AML-193 (cell line): ENCODE data around the gene TUBB3.

Source experiments
- DNase-seq, 2 experiments: peaks; one replicate each; lab custom pipeline; 2025; lab: John Stamatoyannopoulos, UW

TUBB3 gene

DNA sequence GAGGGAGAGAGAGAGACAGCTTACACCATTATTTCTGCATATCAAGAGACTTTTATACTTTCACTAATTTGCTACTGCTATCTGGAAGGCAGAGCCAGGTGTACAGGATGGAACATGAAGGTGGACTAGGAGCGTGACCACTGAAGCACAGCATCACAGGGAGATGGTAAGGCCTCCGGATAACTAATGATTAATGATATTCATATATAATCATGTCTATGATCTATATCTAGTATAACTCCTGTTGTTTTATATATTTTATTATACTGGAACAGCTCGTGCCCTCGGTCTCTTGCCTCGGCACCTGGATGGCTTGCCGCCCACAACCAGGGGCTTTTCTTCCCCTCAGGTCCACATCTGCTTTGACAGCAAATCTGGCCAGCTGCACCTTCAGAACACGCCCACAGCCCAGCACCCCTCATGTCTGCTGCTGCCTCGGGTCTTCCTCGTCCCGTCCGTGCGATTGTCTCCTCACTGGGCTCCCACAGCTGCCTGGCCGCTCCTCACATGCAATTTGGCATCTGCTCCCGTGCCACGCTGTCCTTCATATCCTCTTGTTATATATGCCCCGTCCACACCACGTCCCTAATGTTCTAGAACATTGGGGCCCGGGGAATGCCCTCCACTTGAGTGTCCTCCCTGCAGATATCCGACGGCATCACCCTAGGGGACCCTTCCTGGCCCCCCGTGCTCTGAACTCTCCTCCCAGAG lies 15.2 kb downstream of the TUBB3 start:
- no peak for DNase-seq

DNA sequence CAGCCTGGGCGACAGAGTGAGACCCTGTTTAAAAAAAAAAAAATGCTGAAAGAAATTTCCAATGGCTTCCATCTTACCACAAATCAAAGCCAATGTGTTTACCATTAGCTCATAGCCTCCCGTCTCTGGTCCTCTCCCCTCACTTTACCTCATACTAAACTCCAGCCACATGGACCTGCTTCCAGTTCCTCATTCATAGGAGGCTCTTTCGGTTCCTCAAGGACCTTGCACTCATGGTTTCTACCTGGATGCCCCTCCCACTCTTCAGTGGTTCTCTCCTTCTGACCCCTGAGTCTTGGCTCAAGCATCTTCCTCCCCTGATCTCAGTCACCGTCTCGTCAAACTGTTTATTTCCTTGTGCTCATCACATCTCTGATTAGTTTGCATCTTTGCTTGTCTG lies 21.6 kb downstream of the TUBB3 start:
- no peak for DNase-seq

DNA sequence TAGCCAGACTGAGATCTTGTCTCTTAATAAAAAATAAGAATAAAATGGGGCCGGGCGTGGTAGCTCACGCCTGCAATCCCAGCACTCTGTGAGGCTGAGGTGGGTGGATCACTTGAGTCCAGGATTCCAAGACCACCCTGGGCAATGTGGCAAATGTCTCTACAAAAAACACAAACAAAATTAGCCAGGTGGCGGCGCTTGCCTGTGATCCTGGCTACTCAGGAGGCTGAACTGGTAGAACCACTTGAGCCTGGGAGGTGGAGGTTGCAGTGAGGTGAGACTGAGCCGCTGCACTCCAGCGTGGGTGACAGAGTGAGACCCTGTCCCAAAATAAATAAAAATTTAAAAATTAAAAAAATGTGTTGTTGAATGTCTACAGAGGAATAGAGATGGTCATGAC lies 22.5 kb downstream of the TUBB3 start:
- DNase-seq: no peak

DNA sequence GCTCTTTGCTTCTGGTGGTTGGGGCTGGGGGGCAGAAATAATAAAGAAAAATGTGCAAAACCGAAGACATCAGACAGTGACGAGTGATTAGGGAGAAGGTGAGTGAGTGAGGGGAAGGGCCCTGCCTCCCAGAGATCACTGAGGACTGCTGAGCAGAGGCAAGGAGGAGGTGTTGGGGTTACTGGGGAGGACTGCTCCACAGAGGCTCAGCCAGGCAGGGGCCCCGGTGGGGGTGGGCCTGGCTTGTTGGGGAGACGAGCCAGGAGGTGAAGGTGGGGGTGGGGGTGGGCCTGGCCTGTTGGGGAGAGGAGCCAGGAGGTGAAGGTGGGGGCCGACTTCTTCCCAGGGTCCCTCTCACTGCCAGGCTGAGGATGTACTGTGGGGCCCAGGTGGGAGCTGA lies 23.4 kb downstream of the TUBB3 start:
- no peak for DNase-seq

DNA sequence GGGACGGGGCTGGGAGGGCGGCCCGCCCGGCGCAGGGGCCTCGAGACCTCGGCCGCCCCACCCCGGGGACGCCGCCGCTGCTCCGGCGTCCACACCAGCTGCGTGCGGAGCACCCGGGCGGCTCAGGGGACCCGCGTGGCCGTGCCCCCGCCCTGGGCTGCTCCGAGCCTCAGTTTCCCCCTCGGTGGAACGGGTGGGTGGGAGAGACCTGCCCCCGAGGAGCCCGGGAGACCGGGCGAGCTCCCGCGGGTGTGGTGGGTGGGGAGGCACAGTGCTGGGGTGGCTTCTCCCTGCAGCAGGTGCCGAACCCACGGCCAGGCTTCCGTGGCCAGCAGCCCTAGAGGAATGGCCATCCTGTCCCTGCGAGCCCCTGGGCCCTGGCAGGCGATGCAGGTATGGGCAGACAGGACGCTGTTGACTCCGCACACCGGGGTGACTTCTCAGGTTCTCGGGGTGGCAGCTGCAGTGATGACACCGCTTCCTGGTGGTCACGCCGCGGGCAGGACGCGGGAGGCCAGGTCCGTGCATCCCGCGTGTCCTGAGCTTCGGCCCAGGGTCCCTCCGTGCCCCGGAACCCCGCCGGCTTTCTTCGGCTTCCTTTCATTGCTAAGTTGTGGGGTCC lies 26.1 kb downstream of the TUBB3 start:
- DNase-seq: no peak

DNA sequence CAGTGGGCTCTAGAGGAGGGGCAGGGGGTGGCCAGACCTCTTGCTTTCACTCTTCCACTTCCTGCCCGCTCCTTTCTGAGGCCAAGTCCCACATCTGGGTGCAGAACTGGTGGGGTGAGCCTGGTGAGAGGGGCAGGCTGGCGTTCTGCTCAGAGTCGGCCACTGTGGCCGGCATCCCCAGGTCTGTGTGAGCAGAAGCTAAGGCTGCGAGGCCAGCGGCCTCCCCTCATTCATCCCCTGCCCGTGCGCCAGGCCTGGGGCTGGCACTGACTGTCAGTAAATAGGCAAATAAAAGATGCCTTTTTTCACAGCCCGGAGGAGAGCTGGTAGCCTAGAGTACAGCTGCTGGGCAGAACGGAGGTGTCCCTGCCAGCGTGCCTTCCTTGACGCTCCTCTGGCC lies 26.6 kb downstream of the TUBB3 start:
- DNase-seq: no peak

DNA sequence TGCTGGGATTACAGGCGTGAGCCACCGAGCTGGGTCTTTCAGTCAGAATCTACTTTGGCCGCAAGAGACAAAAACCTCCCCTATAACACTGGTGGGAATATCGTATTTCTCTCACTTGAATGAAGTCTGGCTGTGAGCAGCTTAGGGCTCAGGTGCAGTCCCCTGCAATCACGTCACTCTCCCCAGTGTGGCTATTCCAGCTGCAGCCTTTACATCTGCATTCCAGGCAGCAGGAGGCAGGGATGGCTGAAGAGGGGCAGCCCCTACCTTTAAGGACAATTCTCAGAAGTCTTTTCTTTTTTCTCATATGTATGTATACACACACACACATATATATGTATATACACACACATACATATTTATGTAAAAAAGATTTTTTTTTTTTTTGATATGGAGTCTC lies 28.4 kb downstream of the TUBB3 start:
- DNase-seq: no peak

DNA sequence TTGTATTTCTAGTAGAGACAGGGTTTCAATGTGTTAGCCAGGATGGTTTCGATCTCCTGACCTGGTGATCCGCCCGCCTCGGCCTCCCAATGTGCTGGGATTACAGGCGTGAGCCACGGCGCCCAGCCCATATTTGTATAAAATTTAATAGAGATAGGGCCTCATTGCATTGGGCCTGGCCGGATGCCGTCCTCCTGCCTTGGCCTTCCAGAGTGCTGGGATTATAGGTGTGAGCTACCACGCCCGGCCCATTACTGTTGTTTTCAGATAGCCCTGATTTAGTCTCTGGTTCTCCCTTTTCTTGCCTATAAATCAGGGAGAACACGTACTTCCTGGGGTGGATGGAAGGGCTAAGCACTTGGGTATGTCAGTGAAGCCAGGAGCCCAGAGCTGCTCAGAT lies 28.9 kb downstream of the TUBB3 start:
- DNase-seq: no peak

DNA sequence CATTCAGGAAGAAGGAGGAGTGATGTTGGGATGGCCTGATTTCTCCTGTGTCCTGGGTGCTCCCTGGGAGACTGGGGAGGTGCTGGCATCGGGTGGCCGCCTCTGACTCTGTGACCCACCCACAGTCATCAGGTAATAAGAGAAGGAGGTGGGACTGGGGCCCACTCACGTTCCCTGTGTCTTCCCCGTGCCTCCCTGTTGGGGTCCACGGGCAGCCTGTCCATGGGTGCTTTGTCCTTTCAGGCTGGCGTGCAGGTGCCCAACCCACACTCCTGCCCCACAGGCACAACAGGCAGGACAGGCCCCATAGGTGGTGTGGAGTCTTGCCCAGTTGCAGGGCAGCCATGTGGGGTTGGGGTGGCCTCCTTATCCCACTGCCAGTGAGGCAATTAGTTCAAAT lies 29.4 kb downstream of the TUBB3 start:
- no peak for DNase-seq

DNA sequence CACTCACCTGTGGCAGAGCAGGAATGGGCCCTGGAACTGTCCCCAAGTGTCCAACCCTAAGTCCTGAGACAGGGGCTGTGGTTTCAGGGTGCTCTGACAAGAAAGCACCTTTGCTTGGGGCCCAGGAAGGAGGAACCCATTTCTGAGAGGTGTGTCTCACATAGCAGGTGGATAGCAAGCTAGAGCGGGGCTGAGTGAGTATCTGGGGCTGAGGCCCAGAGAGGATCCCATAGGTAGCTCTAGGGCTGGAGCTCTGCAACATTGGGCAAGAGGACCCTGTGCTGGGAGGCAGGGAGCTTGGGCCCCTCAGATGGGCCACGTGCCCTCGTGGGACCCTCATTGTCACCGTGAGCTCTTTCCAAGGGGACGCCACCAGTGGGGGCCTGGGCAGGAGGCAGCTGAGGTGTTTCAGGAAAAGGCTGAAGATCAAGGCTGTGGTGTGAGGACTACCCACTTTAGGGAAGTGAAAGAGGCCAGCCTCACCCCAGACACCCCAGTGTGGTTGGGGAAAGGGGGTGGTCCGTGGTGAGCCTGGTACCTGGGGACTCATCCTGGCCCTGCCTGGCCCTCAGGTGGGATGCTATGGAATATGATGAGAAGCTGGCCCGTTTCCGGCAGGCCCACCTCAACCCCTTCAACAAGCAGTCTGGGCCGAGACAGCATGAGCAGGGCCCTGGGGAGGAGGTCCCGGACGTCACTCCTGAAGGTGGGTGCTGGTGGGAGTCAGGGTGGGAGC lies 30.7 kb downstream of the TUBB3 start:
- no peak for DNase-seq

DNA sequence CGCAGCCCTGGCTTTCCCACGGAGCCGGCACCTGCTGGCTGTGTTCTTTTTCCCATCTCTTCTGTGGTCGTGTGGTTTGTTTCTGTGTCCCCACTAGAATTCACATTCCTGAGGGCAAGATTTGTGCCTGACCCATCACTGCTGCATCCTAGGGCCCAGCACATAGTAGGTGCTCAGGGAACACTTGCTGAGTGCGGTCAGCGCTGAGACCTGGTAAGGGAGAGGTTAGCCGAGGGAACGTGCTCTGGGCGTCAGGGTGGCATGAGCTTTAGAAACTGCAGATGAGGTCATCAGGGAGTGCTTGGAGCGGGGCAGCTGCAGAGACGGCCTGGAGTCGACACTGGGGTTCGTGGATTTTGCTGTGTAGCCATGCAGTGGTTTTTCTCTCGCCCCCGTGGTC lies 31.3 kb downstream of the TUBB3 start:
- no peak for DNase-seq

DNA sequence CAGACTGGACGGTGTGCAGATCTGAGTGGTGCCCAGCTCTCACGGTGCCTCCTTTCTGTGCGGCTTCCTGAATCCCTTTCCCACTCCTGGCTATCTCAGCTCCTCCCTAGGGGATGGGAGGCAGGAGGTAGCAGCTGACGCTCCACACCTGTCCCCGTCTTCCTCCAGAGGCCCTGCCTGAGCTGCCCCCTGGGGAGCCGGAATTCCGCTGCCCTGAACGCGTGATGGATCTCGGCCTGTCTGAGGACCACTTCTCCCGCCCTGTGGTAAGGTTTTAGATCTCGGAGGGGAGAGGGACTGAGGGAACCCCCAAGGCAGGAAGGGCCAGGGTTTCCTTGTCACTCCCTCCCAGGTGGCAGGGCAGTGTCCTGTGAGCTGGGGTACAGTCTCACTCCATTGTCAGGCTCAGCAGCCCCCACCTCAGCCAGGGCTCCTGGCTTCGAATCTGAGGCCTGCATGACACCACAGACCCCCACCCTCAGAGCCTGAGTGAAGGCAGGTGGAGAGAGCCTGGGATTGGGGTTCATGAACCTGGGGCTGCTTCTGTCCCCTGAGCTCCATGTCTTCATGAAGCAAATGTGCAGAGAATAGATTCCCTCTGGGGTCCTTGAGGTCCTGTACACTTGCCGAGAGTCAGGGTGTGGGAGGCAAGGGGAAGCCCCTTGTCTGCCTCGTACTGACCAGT lies 32.0 kb downstream of the TUBB3 start:
- DNase-seq: no peak

DNA sequence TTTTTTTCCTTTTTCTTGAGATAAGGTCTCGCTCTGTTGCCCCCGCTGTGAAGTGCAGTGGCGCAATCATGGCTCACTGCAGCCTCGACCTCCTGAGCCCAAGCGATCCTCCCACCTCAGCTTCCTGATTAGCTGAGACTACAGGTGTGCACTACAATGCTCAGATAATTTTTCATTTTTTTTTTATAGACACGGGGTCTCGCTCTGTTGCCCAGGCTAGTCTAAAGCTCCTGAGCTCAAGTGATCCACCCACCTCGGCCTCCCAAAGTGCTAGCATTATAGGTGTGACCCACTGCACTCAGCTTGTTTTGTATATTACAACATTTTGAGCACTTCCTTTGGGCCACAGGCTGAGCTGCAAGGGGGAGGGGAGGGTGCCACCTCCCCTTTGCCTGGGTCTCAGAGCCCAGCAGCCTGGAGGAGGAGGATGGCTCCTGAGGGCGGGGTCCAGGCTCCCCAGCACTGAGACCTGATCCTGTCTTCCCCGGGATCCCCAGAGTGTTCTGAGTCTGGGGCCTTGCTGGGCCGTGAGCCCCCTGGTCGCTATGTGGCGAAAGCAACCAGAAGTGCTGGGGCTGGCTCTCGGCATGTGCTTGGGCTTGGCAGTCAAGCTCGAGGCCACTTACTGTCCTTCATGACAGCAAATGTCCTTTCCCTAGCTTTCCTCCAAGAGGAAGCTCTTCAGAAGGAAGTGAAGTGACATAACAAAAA lies 33.5 kb downstream of the TUBB3 start:
- peak; percentile 56 to 75 for DNase-seq

DNA sequence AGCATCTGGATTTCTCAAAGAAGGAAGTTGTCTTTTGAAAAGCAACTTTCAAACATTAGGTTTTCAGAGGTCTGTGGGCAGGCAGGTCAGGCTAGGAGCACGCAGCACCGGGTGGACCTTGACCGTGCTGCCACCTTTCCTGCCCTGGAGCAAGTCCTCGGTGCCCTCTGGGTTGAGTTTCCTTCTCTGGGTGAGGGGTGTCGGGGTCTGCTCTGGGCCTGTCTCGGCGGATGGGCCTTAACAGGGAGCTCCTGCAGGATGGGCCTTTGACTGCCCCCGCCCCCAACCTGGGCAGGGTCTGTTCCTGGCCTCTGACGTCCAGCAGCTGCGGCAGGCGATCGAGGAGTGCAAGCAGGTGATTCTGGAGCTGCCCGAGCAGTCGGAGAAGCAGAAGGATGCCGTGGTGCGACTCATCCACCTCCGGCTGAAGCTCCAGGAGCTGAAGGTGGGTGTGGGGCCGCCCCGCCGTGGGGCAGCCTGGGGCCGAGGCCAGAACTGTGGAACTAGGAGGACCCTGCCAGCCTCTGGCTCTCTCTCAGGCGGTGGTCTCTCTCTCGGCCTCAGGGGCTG lies 34.2 kb downstream of the TUBB3 start:
- no peak for DNase-seq

DNA sequence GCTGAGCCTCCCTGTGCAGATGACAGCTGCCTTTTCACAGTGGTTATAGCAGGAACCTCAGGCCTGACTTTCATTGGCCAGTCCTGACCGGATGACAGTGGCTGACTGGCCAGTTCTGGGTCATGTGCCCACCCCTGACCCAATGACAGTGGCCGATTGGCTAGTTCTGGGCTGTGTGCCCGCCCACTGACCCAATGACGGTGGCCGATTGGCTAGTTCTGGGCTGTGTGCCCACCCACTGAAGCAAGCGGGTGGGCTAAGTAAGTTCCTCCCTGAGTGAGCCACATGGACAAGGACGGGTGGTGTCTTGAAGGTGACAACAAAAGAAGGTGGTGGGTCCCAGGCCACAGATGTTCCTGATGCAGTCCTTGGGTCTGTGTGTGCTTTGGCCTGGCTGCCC lies 34.9 kb downstream of the TUBB3 start:
- no peak for DNase-seq

DNA sequence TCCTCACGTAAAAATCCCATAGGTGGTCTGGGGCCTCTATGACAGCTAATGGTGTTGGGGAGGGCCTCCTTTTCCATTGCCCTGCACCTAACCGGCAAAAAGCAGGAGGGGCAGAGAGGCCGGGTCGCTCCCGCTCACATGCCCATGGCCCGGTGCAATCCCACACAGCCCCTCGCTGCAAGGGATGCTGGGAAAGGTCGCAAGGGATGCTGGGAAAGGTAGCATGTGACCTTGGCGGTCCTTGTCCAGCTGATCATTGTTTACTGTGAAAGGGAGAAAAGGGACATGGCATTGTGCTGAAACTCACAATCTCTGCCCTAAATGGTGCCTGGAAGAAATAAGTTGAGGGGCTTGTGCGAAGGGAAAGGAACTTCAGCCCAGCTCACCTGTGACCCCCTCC lies 35.5 kb downstream of the TUBB3 start:
- no peak for DNase-seq

DNA sequence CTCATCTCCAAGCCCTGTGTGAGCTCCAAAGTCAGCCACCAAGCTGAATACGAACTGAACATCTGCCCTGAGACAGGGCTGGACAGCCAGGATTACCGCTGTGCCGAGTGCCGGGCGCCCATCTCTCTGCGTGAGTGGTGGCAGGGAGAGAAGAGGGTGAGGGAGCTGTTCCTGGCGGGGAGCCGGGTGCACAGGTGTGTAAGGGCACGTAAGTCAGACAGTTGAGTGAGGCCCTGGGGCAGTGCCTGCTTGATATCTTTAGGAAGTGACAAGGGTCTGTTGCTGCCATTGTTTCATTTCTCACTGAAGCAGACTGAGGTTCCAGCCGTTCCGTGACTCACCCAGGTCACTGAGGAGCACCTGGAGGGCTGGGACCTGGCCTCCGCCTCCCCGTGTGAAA lies 37.8 kb downstream of the TUBB3 start:
- DNase-seq: no peak

DNA sequence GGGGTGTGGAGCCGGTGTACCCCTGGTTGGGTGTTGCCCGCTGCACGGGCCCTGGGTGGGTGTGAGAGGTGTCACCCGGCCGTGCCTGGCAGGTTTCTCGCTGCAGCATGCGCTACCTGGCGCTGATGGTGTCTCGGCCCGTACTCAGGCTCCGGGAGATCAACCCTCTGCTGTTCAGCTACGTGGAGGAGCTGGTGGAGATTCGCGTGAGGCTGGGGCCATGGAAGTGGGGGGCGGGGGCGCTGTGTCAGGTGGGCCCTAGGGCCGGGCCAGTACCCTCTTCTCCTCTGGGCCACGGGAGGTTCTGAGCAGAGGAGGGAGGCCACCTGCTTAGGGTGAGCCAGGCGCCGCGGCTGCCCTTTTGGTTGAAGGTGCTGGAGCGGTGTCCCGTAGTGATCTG lies 38.8 kb downstream of the TUBB3 start:
- no peak for DNase-seq

DNA sequence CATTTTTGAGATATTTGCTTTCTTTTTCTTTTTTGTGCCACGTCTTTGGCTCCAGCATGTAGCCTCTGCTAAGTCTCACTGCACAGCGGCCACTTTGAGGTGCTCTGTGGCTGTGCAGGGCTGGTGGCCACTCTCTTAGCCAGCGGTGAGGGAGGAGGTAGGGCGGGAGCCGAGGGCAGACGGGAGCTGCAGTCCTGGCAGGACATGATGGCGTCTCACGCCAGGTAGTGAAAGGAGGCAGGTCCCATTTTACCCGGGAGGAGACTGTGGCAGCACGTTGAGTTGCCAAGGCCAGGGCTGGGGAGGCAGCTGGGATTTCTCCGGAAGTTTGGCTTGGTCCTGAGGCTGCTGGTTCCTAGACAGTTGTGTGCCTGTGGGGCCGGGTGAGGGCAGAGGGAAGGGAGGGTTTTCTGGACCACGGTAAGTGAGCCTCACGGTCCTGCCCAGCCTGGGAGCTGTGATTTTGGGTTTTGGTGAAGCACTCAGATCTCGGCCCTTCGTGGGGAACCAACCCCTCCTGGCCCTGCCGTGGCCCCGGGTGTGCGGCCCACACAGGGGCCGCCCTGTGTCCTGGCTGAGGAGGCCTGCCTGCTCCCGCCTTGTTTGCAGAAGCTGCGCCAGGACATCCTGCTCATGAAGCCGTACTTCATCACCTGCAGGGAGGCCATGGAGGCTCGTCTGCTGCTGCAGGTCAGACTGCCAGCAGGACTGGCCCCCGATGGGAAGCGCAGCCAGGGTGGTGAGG lies 39.8 kb downstream of the TUBB3 start:
- no peak for DNase-seq

DNA sequence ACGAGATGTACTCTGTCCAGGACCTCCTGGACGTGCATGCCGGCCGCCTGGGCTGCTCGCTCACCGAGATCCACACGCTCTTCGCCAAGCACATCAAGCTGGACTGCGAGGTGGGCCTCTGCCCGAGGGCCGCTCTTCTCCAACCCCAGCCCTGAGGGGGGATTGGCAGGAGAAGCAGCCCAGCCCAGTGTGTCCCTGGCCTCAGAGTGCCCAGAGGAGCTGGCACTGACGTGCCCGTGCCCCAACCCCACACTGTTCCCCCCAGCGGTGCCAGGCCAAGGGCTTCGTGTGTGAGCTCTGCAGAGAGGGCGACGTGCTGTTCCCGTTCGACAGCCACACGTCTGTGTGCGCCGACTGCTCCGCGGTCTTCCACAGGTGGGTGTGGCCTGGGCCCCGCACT lies 41.1 kb downstream of the TUBB3 start:
- no peak for DNase-seq
